Activated T-helper 1 cell treated with Interleukin-2 at 50 U/mL for 16 hours (primary cell): ENCODE measurements around the gene ACP3.
"Not testable (repeated sequence)": the region's sequence is repeated elsewhere in the genome, so short reads cannot be mapped to it uniquely, and the experiment has no call there.

Experiments used
- DNase-seq: peaks from one replicate; pipeline ENCODE4 v3.0.0-alpha.2; 2020; ENCODE audit warnings: low read depth

The ACP3 gene

GRCh38 chr3:132362329-132362728, 45.1 kb downstream of the ACP3 start:
- DNase-seq = no peak

GRCh38 chr3:132368515-132368914, 51.3 kb downstream of the ACP3 start:
- no peak for DNase-seq

GRCh38 chr3:132368962-132369361, 51.8 kb downstream of the ACP3 start:
- DNase-seq = no peak

- DNase-seq = not testable (repeated sequence)
Observed at GRCh38 chr3:132376945-132377354, 59.7 kb downstream of the ACP3 start.

GRCh38 chr3:132378048-132378762, 61.0 kb downstream of the ACP3 start:
- DNase-seq = no peak

GRCh38 chr3:132378846-132379245, 61.6 kb downstream of the ACP3 start:
- no peak for DNase-seq

- DNase-seq = no peak
Observed at GRCh38 chr3:132380920-132381319, 63.7 kb downstream of the ACP3 start.

- no peak for DNase-seq
Observed at GRCh38 chr3:132381348-132381944, 64.2 kb downstream of the ACP3 start.

- no peak for DNase-seq
Observed at GRCh38 chr3:132382267-132382666, 65.1 kb downstream of the ACP3 start.

GRCh38 chr3:132382688-132383194, 65.5 kb downstream of the ACP3 start:
- DNase-seq = no peak

GRCh38 chr3:132386259-132386658, 69.1 kb downstream of the ACP3 start:
- DNase-seq = no peak

GRCh38 chr3:132392675-132393074, 75.5 kb downstream of the ACP3 start:
- not testable (repeated sequence) for DNase-seq

- DNase-seq = no peak
Observed at GRCh38 chr3:132394320-132394719, 77.1 kb downstream of the ACP3 start.

GRCh38 chr3:132395126-132395525, 77.9 kb downstream of the ACP3 start:
- no peak for DNase-seq

- DNase-seq = no peak
Observed at GRCh38 chr3:132396255-132396654, 79.0 kb downstream of the ACP3 start.

- DNase-seq = not testable (repeated sequence)
Observed at GRCh38 chr3:132396776-132397175, 79.6 kb downstream of the ACP3 start.

- no peak for DNase-seq
Observed at GRCh38 chr3:132399054-132399929, 82.1 kb downstream of the ACP3 start.

- no peak for DNase-seq
Observed at GRCh38 chr3:132401255-132401654, 84.0 kb downstream of the ACP3 start.

GRCh38 chr3:132404276-132404675, 87.1 kb downstream of the ACP3 start:
- no peak for DNase-seq

GRCh38 chr3:132405188-132405587, 88.0 kb downstream of the ACP3 start:
- DNase-seq = no peak

GRCh38 chr3:132405609-132406299, 88.5 kb downstream of the ACP3 start:
- DNase-seq = no peak

GRCh38 chr3:132406587-132406986, 89.4 kb downstream of the ACP3 start:
- DNase-seq = no peak
